Medulla oblongata (tissue), 1 donor: Measurements from ENCODE around the gene DSTYK.
"Not testable (repeated sequence)": the region's sequence is repeated elsewhere in the genome, so short reads cannot be mapped to it uniquely, and the experiment has no call there.

ENCODE experiments used
- DNase-seq: peaks from one replicate; pipeline ENCODE4 v3.0.0-alpha.2; 2015; ENCODE audit errors: extremely low spot score

DSTYK gene

GRCh38 chr1:205240569-205240968, 29.1 kb upstream of the DSTYK start:
- no peak for DNase-seq

GRCh38 chr1:205240118-205240517, 28.6 kb upstream of the DSTYK start:
- DNase-seq = no peak

- no peak for DNase-seq
Measured at GRCh38 chr1:205239078-205239477, 27.6 kb upstream of the DSTYK start.

- no peak for DNase-seq
Measured at GRCh38 chr1:205237526-205238484, 26.3 kb upstream of the DSTYK start.

- DNase-seq = no peak
Measured at GRCh38 chr1:205236951-205237475, 25.5 kb upstream of the DSTYK start.

GRCh38 chr1:205236526-205236925, 25.0 kb upstream of the DSTYK start:
- DNase-seq = no peak

GRCh38 chr1:205235951-205236350, 24.4 kb upstream of the DSTYK start:
- DNase-seq = no peak

- not testable (repeated sequence) for DNase-seq
Measured at GRCh38 chr1:205233986-205234385, 22.5 kb upstream of the DSTYK start.

- DNase-seq = no peak
Measured at GRCh38 chr1:205232945-205233397, 21.5 kb upstream of the DSTYK start.

GRCh38 chr1:205232127-205232820, 20.8 kb upstream of the DSTYK start:
- DNase-seq = peak; percentile 47

- DNase-seq = peak; percentile 50
Measured at GRCh38 chr1:205230982-205231381, 19.5 kb upstream of the DSTYK start.

GRCh38 chr1:205229916-205230700, 18.6 kb upstream of the DSTYK start:
- peak; percentile 67 for DNase-seq

GRCh38 chr1:205229399-205229871, 17.9 kb upstream of the DSTYK start:
- DNase-seq = peak; percentile 91

- no peak for DNase-seq
Measured at GRCh38 chr1:205228093-205228521, 16.6 kb upstream of the DSTYK start.

- peak; percentile 96 for DNase-seq
Measured at GRCh38 chr1:205227584-205228013, 16.1 kb upstream of the DSTYK start, which contains the start of gene TMCC2. TMCC2 (plus strand) TSS chr1:205227946; CDS start chr1:205228565, 619 bp downstream.

GRCh38 chr1:205226868-205227583, 15.5 kb upstream of the DSTYK start:
- peak; percentile 56 for DNase-seq

GRCh38 chr1:205225901-205226765, 14.6 kb upstream of the DSTYK start:
- DNase-seq = no peak

- DNase-seq = no peak
Measured at GRCh38 chr1:205224736-205225135, 13.2 kb upstream of the DSTYK start.

- no peak for DNase-seq
Measured at GRCh38 chr1:205220421-205220820, 8.9 kb upstream of the DSTYK start.

GRCh38 chr1:205217418-205217817, 5.9 kb upstream of the DSTYK start:
- DNase-seq = peak; percentile 57
